Measurements from ENCODE around the gene RSRC1. TPM values are rescaled to one million over a fixed set of nuclear protein-coding genes. Genes with fewer than 3 reads are reported as not detected.

RSRC1 gene
- total and polyA plus RNA-seq, 2 of the 8 experiments (the other 6 are each of a cell fraction or from before 2014, with no cell fraction given) = 2.0 to 27.9 TPM

DNA sequence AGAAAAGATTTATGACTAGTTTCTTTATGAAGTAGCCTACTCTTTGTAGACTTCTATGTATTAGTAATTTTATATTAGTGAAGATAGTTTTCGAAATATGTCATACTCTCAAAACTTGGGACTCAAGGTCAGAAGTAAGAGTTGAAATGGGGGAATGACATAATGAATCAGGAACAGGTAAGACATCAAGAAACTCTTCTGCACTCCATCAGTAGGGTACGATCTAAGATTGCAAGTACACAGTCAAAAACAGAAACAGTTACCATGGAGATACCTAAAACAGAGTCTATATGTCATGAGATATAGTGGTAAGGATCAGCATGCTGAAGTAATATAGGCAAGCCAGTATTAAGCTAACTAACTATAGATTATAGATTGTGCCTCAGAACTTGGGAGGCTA lies 274.1 kb downstream of the RSRC1 start:
- Histone ChIP-seq H3K23me2 (ENCODE audit: low read depth, low read length) (peaks cover 2% of the 10 kb centered on the region; the same call in 1 of the 2 replicates), H3K9ac (replicated peaks in 1 of 4; ENCODE audit: extremely low read depth in 1 of 4, low read depth in 3 of 4, low read length in 3 of 4) (no peak overlapping the region), H2BK15ac (ENCODE audit: low read length) (no peak overlapping the region), H2BK5ac (ENCODE audit: low read depth, low read length) (no peak overlapping the region), H3K36me3 (ENCODE audit: control insufficient read depth in 2 of 4, insufficient read depth in 4 of 4, low read length in 3 of 4) (no peaks in the 10 kb centered on the region), H3K4ac (replicated peaks; ENCODE audit: insufficient read length, low read depth, low read length) (no peak overlapping the region), H3K9me3 (ENCODE audit: insufficient read depth in 2 of 2, low read depth in 1 of 2, low read length in 1 of 2) (no peaks in the 10 kb centered on the region), H2BK20ac (ENCODE audit: low read length) (no peak overlapping the region), H2AK5ac (ENCODE audit: low read depth, low read length) (no peak overlapping the region), H2BK12ac (ENCODE audit: low read depth, low read length) (no peak overlapping the region), H3K27ac (ENCODE audit: low read depth, low read length) (no peak overlapping the region), H3K4me1 (replicated peaks in 1 of 4; ENCODE audit: control insufficient read depth in 3 of 4, insufficient read depth in 4 of 4, low read length in 3 of 4) (no peaks in the 10 kb centered on the region), H3K4me3 (ENCODE audit: extremely low read depth in 1 of 4, insufficient read depth in 2 of 4, low read depth in 3 of 4, low read length in 4 of 4) (no peak overlapping the region), H4K20me1 (replicated peaks in 1 of 2; ENCODE audit: control insufficient read depth in 1 of 2, insufficient read depth in 2 of 2, low read length in 2 of 2) (no peaks in the 10 kb centered on the region), H3K79me1 (ENCODE audit: low read depth, low read length) (no peaks in the 10 kb centered on the region), H3K79me2 (ENCODE audit: control insufficient read depth in 1 of 2, insufficient read depth in 2 of 2, low read length in 2 of 2) (no peaks in the 10 kb centered on the region), H3K23ac (ENCODE audit: insufficient read length) (no peak overlapping the region), H2AFZ (ENCODE audit: low read length) (no peak overlapping the region), H4K91ac (replicated peaks; ENCODE audit: insufficient read length, low read length) (no peak overlapping the region), H3K14ac (ENCODE audit: insufficient read length) (no peak overlapping the region), H4K8ac (ENCODE audit: extremely low read depth, insufficient read depth, low read length) (no peak overlapping the region), H3K18ac (ENCODE audit: extremely low read depth, low read length) (no peak overlapping the region), H3K4me2 (ENCODE audit: insufficient read depth in 1 of 2, low read depth in 2 of 2, low read length in 2 of 2) (no peak overlapping the region), H3K27me3 (replicated peaks in 1 of 4; ENCODE audit: control insufficient read depth in 3 of 4, extremely low read depth in 1 of 4, insufficient read depth in 3 of 4, low read length in 3 of 4) (peaks cover 0 to 1% (median 0%) of the 10 kb centered on the region in 4 experiments; a peak in 1 of 7 replicates), H2BK120ac (replicated peaks; ENCODE audit: low read depth, low read length) (no peak overlapping the region), H3K56ac (replicated peaks; ENCODE audit: insufficient read length, low read depth, low read length) (no peak overlapping the region), H4K5ac (ENCODE audit: insufficient read length, low read depth, low read length) (no peak overlapping the region)
- ChIA-PET POLR2A (ENCODE audit: partially characterized antibody) (no interaction called here), CTCF (ENCODE audit: partially characterized antibody) (interaction anchor here (0.8 to 1.7 kb wide), 2 partner anchors 8 to 70 kb away, joined by 3 to 5 read pairs; no protein-coding TSS in a partner anchor)
- FAIRE-seq (no peak), DNase-seq (ENCODE audit: low read depth in 1 of 2, low spot score in 2 of 2) (no peak)
- WGBS, 2 experiments (ENCODE audit: extremely low coverage in 1 of 2, insufficient coverage in 1 of 2, insufficient read length in 1 of 2, insufficient replicate concordance in 2 of 2, low coverage in 1 of 2, low lambda C conversion rate in 2 of 2, missing lambda C conversion rate in 1 of 2) = 92% methylated on average over 2 of the region's 2 CpGs; no CpG with 5 or more reads in 1 of the 2 experiments
- TF ChIP-seq CBX5 (IDR thresholded peaks at IDR 0.05; ENCODE audit: low read depth, low read length) = no peak
- no peak for TF ChIP-seq SIN3A (conservative IDR thresholded peaks at IDR 0.05 in 1 of 2, IDR thresholded peaks at IDR 0.05 in 1 of 2; ENCODE audit: low read depth in 1 of 2, low read length in 2 of 2)
- TF ChIP-seq, protein P1, sequence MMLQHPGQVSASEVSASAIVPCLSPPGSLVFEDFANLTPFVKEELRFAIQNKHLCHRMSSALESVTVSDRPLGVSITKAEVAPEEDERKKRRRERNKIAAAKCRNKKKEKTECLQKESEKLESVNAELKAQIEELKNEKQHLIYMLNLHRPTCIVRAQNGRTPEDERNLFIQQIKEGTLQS (IDR thresholded peaks at IDR 0.05; ENCODE audit: insufficient read depth, low read depth, low read length) = no peak
- TF ChIP-seq BCL11A (IDR thresholded peaks at IDR 0.05; ENCODE audit: low read depth in 2 of 2, low read length in 2 of 2) = no peak
- TF ChIP-seq SP2 (IDR thresholded peaks at IDR 0.05; ENCODE audit: low read length) = no peak
- TF ChIP-seq RAD21 (IDR thresholded peaks at IDR 0.05 in 1 of 2, conservative IDR thresholded peaks at IDR 0.05 in 1 of 2; ENCODE audit: low read depth in 2 of 2, low read length in 2 of 2) = no peak
- no peak for TF ChIP-seq NANOG (IDR thresholded peaks at IDR 0.05; ENCODE audit: insufficient read depth, low read depth, low read length, poor library complexity, severe bottlenecking)

Data from H1 (cell line).